ENCODE data around the gene CYP3A5.

GRCh38 chr7:99694912-99695304 is 15.1 kb upstream of the CYP3A5 start:
- TF ChIP-seq CTCF (IDR thresholded peaks at IDR 0.05; ENCODE audit: insufficient read depth, low read length): no peak
- no peak for TF ChIP-seq POLR2AphosphoS5 (IDR thresholded peaks at IDR 0.05; ENCODE audit: low read depth)
- no peak for TF ChIP-seq REST (IDR thresholded peaks at IDR 0.05; ENCODE audit: insufficient replicate concordance, low read depth)
